Measurements from ENCODE around the gene RPL18A.

Gene RPL18A

DNA sequence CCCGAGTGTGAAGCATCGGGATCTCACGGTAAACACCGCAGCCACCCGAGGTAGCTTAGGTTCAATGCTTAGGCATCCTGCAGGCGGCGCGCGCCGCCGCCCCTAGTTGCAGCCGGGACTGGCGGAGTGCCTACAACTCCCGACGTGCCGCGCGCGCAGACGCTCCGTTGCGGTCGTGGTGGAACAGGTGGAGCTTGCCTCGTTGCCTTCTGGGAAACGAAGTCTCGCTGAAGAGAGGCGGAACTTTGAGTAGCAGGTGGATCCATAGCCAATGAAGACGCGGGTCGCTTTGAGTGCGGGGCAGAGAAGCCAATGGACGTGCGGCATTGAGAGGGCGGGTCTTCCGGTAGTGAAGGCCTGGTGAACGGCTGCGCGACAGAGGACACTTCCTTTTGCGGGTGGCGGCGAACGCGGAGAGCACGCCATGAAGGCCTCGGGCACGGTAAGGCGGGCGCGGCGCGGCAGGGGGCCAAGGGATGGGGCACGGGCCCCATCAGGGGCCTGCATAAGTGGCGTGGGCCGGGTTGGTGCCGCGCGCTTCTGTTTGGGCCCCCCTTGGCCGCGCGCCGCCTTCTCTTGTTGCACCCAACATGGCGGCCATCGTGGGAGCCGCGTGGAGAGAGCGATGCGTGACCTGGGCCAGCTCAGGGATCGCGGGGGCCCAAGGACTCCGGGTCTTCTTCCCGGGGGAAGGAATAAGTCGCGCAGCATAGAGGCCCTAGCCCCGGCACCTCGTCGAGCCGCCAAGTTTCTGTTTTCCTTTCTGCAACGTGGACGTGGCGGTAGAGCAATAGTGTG lies at the start of gene RPL18A:
Gene RPL18A, plus strand, starts transcription at position 378 of the 798 bp plus-strand sequence. Its CDS starts 47 bp downstream, at position 425.
- peak; percentile 74 to 100 (median 99) for DNase-seq

DNA sequence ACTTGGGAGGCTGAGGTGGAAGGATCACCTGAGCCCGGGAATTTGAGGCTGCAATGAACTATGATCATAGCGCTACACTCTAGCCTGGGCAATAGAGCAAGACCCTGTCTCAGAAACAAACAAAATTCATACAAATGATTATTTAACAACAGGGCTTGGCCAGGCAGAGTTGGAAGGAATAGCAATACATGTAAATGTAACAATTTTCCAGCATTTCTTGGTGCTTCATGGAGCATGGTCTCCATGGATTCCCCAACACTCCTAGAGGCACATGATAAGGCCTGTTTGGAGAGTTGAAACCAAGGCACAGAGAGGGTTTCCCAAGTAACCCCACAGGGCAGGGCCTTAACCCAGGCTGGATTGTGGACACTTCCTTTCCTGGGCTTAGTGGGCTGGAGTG lies 48.6 kb upstream of the RPL18A start:
- no peak for DNase-seq

DNA sequence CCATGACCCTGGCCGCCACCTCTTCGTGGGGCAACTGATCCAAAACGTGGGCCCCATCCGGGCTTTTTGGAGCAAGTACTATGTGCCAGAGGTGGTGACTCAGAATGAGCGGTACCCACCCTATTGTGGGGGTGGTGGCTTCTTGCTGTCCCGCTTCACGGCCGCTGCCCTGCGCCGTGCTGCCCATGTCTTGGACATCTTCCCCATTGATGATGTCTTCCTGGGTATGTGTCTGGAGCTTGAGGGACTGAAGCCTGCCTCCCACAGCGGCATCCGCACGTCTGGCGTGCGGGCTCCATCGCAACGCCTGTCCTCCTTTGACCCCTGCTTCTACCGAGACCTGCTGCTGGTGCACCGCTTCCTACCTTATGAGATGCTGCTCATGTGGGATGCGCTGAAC lies 48.0 kb upstream of the RPL18A start:
- DNase-seq: no peak

DNA sequence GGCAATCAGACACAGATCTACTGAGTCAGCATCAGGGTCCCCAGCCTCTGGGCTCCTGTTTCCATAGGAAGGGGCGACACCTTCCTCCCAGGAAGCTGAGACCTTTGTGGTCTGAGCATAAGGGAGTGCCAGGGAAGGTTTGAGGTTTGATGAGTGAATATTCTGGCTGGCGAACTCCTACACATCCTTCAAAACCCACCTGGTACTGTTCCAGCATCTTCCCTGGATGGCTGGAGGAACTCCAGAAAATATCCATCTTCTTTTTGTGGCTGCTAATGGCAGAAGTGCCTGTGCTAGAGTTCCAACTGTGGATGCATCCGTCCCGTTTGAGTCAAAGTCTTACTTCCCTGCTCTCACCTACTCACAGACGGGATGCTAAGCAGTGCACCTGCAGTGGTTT lies 47.6 kb upstream of the RPL18A start:
- DNase-seq: no peak

DNA sequence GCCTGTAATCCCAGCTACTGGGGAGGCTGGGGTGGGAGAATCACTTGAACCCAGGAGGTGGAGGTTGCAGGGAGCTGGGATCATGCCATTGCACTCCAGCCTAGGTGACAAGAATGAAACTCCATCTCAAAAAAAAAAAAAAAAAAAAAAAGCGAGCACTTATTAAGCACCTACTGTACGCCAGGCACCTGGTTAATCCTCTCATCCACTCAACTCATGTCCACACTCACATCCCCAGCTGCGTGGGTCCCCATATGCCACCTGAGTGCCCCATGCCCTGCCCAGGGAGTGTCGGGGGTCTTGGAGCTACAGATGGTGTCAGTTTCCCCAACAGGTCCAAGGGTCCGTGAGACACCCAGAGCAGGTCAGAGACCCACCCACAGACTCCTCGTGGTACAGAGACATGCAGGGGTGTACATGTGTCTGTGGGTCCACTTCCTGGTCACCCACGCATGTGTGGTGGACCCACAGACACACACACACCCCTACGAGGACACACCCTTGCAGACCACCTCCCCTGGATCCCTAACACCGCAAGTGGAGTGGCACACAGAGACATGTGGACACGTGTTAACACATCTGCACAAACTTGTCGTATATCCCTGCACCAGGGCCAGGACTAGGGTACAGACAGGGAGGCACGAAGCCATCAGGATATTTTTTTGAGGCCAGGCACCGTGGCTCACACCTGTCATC lies 41.9 kb upstream of the RPL18A start:
- DNase-seq: no peak

DNA sequence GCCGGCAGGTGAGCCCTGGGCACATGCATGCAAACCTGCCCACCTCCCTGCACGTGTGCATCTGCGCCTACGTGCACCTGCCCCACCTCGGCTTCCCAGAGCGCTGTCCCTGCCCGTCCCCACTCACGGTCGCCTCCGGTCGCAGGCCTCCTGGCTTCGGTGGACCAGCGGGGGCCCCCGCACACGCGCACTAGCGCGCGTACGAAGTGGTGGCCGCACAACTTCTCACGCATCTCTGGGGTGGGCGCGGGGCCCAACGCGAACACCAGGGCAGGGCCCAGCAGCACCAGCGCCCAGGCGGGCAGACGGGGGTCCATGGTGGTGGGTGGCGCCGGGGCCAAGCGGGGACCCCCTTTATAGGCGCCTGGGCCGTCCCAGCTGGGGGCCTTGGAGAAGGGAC lies 38.5 kb upstream of the RPL18A start, which contains the start of gene INSL3:
Gene INSL3, minus strand, starts transcription at position 330 of the 400 bp plus-strand sequence. Its CDS starts 13 bp downstream, at position 317.
- DNase-seq: no peak

DNA sequence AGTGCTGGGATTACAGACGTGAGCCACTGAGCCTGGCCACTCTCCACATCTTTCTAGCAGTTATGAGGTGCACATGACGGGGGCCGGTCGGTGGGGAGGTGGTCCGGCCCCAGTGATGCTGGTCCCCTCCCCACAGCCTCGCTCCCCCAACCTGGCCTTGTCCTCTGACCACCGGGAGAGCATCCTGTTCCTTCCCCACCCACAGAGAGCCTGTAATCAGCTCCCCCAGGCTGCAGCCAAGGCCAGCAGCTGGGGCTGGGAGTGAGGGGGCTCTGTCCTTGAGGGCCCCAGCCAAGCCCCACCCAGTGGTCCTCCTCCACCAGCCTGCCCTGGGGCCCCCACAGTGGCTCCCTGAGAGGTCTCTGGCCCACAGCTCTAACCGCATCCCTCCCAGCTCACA lies 35.4 kb upstream of the RPL18A start:
- no peak for DNase-seq

DNA sequence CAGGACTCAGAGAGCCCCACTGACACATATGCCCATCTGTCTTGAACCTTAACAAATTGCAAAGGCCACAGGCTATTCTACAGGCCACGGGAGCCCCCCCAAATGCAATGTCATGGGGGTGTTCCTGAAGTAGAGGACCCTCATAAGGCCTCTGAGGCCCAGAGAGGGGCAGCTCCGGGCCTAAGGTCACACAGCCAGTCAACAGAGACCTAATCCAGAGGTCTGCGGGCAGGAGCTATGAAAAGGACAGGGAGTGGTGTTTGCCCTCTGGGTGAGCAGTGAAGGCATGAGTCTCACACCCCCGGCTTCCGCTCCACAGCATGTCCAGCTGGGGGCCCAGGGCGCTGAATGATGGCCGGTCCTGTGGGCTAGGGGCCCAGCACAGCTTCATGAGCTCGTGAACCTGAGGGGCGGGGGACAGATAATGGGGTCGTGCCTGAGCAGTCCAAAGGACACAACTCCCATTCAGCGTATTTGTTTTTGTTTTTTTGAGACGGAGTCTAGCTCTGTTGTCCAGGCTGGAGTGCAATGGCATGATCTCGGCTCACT lies 33.1 kb upstream of the RPL18A start:
- DNase-seq: no peak

DNA sequence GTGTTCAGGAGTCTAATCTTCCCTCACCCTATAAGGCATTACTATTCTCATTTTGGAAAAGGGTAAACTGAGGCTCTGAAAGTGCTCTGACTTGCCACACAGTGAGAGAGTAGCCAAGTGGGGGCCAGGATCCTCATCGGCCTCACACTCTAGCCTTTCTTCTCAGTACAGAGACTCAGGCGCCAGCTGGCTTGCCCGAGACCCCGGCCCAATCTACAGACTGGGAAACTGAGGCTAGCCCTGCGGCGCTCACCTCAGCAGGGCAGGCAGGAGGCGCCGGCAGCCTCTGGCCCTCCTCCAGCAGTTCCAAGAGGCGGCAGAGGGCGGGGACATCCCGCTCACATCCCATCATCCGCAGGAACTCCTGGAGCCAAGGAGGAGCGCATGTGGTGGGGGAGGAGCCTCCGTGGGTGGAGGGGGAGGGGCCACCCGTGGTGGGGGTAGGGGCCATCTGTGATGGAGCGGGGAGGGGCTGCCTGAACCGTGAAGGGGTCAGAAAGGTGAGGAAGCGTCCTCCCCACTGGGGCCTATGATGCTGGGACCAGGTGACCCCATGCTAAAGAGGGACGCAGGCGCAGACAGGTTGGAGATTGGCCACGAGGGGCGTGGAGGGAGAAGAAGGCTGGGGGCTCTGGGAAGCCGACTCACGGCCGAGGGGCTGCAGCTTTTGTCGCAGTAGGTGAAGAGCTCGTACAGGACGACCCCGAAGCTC lies 29.7 kb upstream of the RPL18A start:
- DNase-seq: peak in 22 of 51 donors; percentile 4 to 73 (median 28)

DNA sequence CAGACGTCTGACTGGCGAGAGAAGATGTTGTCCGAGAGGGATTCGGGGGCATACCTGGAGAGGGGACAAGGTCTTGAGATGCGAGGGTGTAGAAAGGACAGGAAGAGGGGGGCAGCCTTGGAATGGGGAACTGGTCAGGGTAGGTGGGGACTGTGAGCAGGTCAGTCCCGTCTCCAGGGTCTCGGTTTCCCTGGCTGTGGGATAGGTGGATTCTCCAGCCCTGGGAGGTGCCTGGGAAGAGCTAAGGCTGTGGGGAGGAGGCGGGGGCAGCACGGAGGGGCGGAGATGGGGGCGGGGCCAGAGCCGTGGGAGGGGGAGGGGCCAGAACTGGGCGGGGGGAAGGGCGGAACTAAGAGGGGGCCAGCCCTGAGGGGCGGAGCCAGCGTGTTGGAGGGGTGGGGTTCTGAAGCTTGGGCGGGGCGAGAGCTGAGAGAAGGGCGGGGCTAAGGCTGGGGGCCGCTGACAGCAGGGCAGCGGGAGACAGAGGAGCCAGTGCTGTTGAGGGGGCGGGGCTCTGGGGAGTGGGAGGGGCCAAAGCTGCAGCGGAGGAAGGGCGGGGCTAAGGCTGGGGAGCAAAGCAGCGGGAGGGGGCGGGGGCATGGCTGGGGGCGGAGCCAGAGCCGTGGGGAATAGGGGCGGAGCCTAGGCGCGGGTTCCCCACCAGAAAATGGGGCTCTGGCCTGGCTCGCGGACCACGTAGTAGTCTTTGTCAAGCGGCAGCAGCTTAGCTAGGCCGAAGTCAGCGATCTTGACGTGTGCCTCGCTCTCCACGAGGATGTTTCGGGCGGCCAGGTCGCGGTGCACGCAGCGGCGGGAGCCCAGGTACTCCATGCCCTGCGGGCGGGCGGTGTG lies 28.9 kb upstream of the RPL18A start:
- peak in 42 of 51 donors; percentile 3 to 86 (median 58) for DNase-seq

DNA sequence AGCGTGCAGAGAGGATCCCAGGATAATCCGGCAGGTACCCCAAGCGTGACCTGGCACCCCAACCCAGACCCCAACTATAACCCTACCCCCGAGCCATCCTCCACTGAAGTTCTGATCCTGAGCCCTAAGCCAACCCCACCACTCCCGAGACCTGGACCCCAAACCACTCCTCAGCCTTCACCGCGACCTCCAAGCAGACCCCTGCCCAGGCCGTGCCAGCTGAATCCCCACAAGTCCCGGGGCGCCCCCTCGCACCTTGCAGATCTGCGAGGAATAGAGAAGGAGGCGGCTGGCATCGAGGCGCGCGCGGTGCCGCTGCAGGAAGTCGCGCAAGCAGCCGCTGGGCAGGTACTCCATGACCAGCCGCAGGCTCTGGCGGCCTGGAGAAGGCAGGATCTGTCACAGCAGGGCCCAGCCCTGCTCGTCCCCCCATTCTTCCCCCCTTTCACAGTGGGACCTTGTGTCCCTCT lies 28.3 kb upstream of the RPL18A start:
- DNase-seq: peak in 1 of 51 donors; percentile 5

DNA sequence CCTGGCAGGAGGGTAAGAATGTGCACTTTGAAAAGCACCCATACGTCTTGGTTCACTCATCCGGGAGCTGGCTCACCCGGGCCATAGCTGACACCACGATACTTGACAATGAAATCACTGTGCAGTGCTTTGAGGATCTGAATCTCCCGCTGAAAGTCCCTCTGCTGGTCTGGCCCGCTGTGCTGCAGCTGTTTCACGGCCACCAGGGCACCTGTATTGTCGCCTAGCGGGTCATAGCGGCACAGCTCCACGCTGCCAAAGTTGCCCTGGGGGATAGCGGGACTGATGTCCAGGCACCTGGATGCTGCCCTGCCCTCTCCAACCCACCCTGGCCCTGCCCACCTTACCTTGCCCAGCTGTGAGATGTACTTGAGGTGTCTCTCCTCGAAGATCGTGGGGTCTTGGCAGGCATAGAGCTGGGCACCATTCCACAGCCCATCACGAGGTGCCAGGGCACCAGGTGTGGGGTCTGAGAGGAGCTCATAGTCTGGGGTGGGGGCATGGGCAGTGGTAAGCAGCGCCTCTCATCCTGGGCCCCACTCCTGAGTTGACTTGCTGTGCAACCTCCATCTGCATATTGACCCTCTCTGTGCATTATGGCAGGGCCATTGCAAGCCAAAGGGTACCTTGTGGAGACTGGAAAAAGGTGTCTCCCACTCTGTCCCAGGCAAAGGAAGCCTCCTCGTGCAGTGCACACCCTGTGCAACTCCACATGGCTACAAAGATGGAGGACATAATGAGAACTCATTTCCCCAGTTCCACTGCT lies 27.1 kb upstream of the RPL18A start:
- no peak for DNase-seq

DNA sequence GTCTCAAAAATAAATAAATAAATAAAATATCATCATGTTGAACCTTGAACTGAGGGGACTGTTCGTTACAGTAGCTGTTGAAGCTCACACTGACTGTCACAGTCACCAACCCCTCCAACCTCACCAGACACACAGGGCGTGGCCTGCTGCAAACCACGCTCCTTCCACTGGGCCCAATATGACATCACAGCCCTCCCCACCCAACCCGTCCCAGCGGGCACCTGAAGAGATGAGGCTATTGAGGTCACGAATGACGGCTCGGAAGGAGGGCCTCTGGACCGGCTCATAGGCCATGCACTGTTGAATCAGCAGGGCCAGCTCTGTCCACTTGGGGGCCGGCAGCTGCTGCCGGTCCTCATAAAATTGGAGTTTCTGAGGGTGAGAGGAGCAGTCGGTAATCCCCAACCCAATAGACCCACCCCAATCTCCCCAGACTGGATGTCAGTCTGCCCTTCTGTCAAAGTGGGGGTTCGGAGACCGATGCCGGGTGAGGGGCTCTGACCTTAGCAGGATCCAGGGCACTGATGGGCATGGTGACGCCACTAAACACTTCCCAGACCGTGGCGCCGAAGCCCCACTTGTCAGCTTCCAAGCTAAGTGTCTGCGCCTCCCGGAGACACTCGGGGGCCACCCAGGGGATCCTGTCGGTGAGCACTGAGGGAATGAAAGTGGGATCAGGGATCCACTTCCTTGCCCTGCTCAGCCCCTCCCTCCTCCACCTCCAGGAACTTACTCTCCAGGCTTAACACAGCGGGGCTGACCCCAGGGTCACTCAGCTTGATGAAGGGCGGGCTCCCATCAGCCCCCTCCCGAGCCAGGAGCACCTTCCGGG lies 25.1 kb upstream of the RPL18A start:
- no peak for DNase-seq

DNA sequence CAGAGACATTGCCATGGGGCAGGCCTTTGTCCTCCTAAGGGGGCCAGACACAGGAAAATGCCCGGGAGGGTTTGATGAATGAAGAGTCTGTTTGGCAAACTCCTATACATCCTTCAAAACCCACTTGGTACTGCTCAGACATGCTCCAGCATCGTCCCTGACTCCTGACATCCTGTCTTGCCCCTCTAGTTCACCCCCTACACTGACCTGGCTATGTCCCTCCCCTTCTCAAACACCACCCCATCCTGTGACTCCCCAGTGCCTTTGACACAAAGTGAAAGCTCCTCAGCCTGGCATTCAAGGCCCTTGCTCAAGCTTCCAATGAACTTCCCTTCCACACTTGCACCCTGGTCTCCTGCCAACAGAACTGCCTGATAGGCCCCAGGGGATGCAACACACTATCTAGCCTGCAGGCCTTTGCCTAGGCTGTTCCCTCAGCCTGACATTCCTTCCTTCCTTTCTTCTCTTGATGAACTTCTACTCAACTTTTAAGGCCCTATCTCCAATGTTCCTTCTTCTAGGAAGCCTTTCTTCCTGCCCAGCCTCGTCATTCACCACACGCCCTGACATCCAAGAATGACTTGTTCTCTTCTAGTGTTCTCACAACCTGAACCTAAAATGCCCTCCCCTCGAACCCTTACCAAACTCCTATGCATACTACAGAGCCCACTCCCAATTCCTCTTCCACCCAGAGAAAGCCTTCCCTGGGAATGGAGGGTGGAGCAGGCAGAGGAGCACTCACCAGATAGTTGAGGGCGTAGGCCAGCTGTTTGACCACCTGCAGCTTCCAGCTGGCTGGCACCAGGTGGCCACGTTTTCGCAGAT lies 24.3 kb upstream of the RPL18A start:
- no peak for DNase-seq

DNA sequence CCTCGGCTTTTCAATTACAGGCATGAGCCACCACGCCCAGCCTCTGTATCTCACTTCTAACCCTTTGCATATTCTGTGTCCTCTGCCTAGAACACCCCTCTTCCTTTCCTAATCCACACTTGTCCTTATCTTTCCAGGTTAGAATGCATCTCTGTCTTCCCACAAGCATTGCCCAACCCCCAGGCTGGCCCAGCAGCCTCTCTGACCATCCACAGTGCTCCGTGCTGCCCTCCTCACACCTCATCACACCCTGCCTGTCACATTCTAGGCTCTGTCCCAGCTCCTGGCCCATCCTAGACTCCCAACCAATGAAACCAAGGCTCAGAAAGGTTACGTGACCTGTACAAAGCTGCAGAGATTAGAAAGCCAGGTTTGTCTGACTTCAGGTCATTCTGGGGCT lies 23.2 kb upstream of the RPL18A start:
- no peak for DNase-seq

DNA sequence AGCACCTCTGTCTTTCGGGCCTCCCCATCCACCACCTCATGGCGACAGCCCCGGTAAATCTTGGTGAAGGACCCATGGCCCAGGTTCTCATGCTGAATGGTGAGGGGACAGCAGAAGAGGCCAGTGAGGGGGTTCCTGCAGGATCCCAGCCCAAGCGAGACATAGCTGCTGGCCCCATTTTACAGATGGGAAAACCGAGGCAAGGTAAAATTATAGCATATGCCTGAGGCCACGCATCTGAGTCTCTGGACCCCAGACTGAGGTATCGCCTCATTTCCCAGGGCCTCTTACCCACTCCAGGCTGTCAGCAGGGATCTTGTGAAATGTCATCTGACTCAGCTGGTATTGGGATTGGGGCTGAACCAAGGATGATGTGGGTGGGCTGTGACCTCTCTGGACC lies 21.7 kb upstream of the RPL18A start:
- no peak for DNase-seq

DNA sequence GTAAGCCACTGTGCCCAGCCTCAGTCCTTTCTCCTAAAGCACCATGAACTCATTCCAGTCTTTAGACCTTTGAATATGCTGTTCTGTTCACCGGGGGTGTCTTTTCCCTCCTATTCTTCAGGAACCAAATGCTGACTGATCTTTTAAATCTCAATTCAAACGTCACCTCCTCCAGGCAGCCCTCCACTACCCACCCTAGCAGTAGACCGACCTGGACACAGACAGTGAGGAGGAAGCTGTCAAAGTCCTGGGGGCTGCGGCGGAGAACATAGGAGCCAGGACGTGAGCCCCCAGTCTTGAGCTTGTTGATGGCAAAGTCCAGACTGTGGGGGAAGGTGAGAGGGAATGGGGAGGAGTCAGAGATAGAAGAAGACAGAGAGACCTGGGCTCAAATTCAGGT lies 19.7 kb upstream of the RPL18A start:
- no peak for DNase-seq

DNA sequence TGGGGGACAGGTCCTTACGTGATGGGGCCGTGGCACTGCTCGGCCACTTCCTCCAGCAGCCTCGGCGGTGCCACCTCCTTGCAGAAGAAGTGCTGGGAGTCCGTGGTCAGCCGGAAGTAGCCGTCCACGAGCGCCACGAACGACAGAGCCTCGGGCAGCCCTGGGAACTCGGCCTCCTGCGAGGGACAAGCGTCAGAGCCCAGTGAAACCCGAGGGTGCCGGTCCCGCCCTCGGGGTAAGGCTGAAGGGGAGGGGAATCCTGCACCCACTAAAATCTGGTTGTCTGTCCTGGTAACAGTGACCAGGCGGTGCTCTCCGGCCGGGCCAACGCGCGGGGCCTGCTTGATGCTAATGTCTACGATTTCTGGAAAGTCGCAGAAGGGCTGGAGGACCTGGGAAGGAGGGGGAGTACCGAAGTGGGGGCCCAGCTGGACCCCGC lies 18.3 kb upstream of the RPL18A start:
- no peak for DNase-seq

Data from hypothalamus (tissue), 51 donors.